Measurements from ENCODE around the gene RAD51AP2.

GRCh38 chr2:17529771-17530170, 11.5 kb upstream of the RAD51AP2 start:
- no peak for TF ChIP-seq EZH2 (optimal IDR thresholded peaks at IDR 0.05; ENCODE audit: low read depth, low read length)
- no peak for TF ChIP-seq CTCF (IDR thresholded peaks at IDR 0.05; ENCODE audit: low read length)

Measured in MM.1S (cell line).